Stomach (tissue), 9 donors: Measurements from ENCODE around the gene IFNLR1. TPM values are rescaled to one million over a fixed set of nuclear protein-coding genes. Genes with fewer than 3 reads are reported as not detected.
A peak's percentile ranks its signal among the peaks of the same experiment; 100 is the strongest.

Experiments
- DNase-seq, 2 donors: peaks; one replicate each; pipeline versions ENCODE4 v3.0.0 to v3.0.0-alpha.2; 2013 to 2019
- H3K27ac ChIP-seq, 5 donors: fragments of 200-600 bp in 4 of 5; sonication (generic) in 4 of 5; one replicate each; pipeline ENCODE4 v1.5.1; 2013 to 2019; ENCODE audit warnings: mild to moderate bottlenecking in 1 of 5, moderate library complexity in 1 of 5
- H3K27me3 ChIP-seq, 3 donors: fragments of 200-600 bp; sonication (generic); one replicate each; pipeline ENCODE4 v1.5.1; 2017 to 2019; ENCODE audit warnings: mixed run types in 1 of 3
- H3K36me3 ChIP-seq, 4 donors: fragments of 200-600 bp; sonication (generic); 1 replicate in 3 of 4; 2 replicates in 1 of 4; pipeline ENCODE4 v1.5.1; 2016 to 2019
- H3K4me1 ChIP-seq, 4 donors: fragments of 200-600 bp; sonication (generic); one replicate each; pipeline ENCODE4 v1.5.1; 2016 to 2019
- H3K4me3 ChIP-seq, 4 donors: fragments of 200-600 bp; sonication (generic) in 3 of 4; one replicate each; pipeline ENCODE4 v1.5.1; 2016 to 2019; ENCODE audit warnings: mild to moderate bottlenecking in 1 of 4
- H3K9me3 ChIP-seq, 4 donors: fragments of 200-600 bp; sonication (generic); one replicate each; pipeline ENCODE4 v1.5.1; 2016 to 2019
- CTCF ChIP-seq, 7 experiments: fragments of 450-650 bp in 4 of 7; fragments of 200-600 bp in 3 of 7; sonication (generic) in 3 of 7; IDR thresholded peaks; one replicate each; pipeline ENCODE4 v1.5.1; 2016 to 2019; ENCODE audit warnings: antibody characterized with exemption in 7 of 7, control low read depth in 2 of 7, mild to moderate bottlenecking in 1 of 7
- EP300 ChIP-seq: sonication (generic); formaldehyde crosslinking; IDR thresholded peaks from one replicate; pipeline ENCODE4 v1.6.1; 2017; ENCODE audit warnings: antibody characterized with exemption
- POLR2A ChIP-seq, 4 donors: fragments of 450-650 bp; IDR thresholded peaks; one replicate each; pipeline ENCODE4 v1.6.1; 2016; ENCODE audit warnings: antibody characterized with exemption in 4 of 4, control low read depth in 2 of 4, mild to moderate bottlenecking in 1 of 4, moderate library complexity in 1 of 4
- POLR2AphosphoS5 ChIP-seq, 3 donors: sonication (generic); formaldehyde crosslinking; IDR thresholded peaks; one replicate each; pipeline ENCODE4 v1.6.1; 2016; ENCODE audit warnings: antibody characterized with exemption in 3 of 3
- WGBS, 5 donors: extraction: QIAGEN DNeasy Blood & Tissue Kit in 3 of 5; methylation state at CpG; one replicate each; pipeline versions ENCODE4 v1.1.5 to v1.1.7; 2013 to 2018; 5-methylcytosine and 5-hydroxymethylcytosine counted together
- intact Hi-C: fragments of 100-400 bp; cut with DNase I; formaldehyde crosslinking; loops from one replicate; pipeline ENCODE4 v1.15.1; 2023; ENCODE audit warnings: low total_unique reads
- polyA plus RNA-seq, 3 donors: library from polyadenylated mRNA; stranded (reverse); fragments of 200-250 nt; gene quantifications; one replicate each; pipeline ENCODE4 v1.2.3, GENCODE V29; 2013
- total RNA-seq, 5 donors: library from RNA; depleted of rRNA; stranded (reverse); fragments of >200 nt; gene quantifications; one replicate each; pipeline versions ENCODE4 v1.1.0 to v1.2.3, GENCODE V29; 2014 to 2016
- donor health status: healthy with polysubstance abuse.
- donor health status: Bipolar disorder and iron deficiency.
- donor health status: healthy.

Gene IFNLR1
- total and polyA plus RNA-seq, 8 donors: 0.31 to 6.1 (median 1.1) TPM; not detected in 1

GRCh38 chr1:24205345-24206082, 18.4 kb upstream of the IFNLR1 start:
- Histone ChIP-seq H3K4me3 (no peak overlapping the region), H3K4me1 (peaks cover 0 to 16% (median 8%) of the 10 kb centered on the region in 4 donors), H3K27me3 (peaks cover 0 to 8% (median 0%) of the 10 kb centered on the region in 3 donors), H3K36me3 (no peaks in the 10 kb centered on the region), H3K9me3 (no peaks in the 10 kb centered on the region), H3K27ac (no peak overlapping the region)
- DNase-seq: no peak
- no peak for TF ChIP-seq CTCF (IDR thresholded peaks at IDR 0.05)
- no peak for TF ChIP-seq POLR2A (IDR thresholded peaks at IDR 0.05)
- no peak for TF ChIP-seq POLR2AphosphoS5 (IDR thresholded peaks at IDR 0.05)
- no peak for TF ChIP-seq EP300
- intact Hi-C loops: no loop called here
- WGBS, 5 donors: 70 to 82% (median 75%) methylated on average over 8 of the region's 8 CpGs

GRCh38 chr1:24204116-24204515, 17.0 kb upstream of the IFNLR1 start:
- H3K9me3 ChIP-seq: no peaks in the 10 kb centered on the region
- 89 to 95% (median 92%) methylated on average over 8 of the region's 8 CpGs for WGBS, 5 donors
- no peak for DNase-seq
- intact Hi-C loops: loop anchor here (5.0 kb wide), 1 partner anchor 183 kb away; no protein-coding TSS in a partner anchor
- H3K4me1 ChIP-seq: peaks cover 0 to 21% (median 11%) of the 10 kb centered on the region in 4 donors
- no peak for TF ChIP-seq CTCF (IDR thresholded peaks at IDR 0.05)
- no peak for TF ChIP-seq POLR2A (IDR thresholded peaks at IDR 0.05)
- TF ChIP-seq POLR2AphosphoS5 (IDR thresholded peaks at IDR 0.05): no peak
- no peak for TF ChIP-seq EP300
- peaks cover 0 to 8% (median 0%) of the 10 kb centered on the region in 3 donors for H3K27me3 ChIP-seq
- no peak overlapping the region for H3K4me3 ChIP-seq
- no peak overlapping the region for H3K27ac ChIP-seq
- no peaks in the 10 kb centered on the region for H3K36me3 ChIP-seq

DNA sequence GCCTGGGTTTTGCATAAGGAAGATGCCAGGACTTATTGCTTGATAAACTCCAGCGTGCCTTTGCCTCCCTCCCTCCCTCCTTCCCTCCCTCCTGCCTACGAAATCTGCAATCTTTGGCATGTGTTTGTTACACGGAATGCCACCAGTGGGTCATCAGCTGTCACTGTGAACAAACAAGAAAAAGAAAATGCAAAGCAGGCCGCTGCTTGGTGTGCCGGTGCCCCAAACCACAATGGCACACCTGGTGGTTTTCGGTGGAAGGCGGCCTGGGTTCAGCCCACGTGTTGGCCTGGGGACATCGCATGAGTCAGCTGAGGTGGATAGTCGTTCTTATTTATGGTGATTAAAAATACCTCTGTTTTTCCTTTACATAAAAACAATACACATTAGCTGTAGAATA, 16.3 kb upstream of the IFNLR1 start:
- Histone ChIP-seq H3K4me3 (no peak overlapping the region), H3K9me3 (no peaks in the 10 kb centered on the region), H3K4me1 (peaks cover 0 to 22% (median 11%) of the 10 kb centered on the region in 4 donors), H3K36me3 (no peaks in the 10 kb centered on the region), H3K27ac (peak overlapping the region in 2 of 5 donors; percentile 76 to 78), H3K27me3 (peaks cover 0 to 13% (median 0%) of the 10 kb centered on the region in 3 donors)
- peak in 1 of 2 donors; percentile 57 for DNase-seq
- TF ChIP-seq POLR2A (IDR thresholded peaks at IDR 0.05) (no peak), CTCF (IDR thresholded peaks at IDR 0.05) (no peak), EP300 (no peak), POLR2AphosphoS5 (IDR thresholded peaks at IDR 0.05) (peak in 1 of 3 donors; percentile 3)
- intact Hi-C loops: loop anchor here (5.0 kb wide), 1 partner anchor 184 kb away; no protein-coding TSS in a partner anchor
- WGBS, 5 donors: 38 to 61% (median 47%) methylated on average over 10 of the region's 10 CpGs

- peaks cover 0 to 22% (median 11%) of the 10 kb centered on the region in 4 donors for H3K4me1 ChIP-seq
- WGBS, 5 donors: 64 to 83% (median 70%) methylated on average over 4 of the region's 4 CpGs
- TF ChIP-seq POLR2AphosphoS5 (IDR thresholded peaks at IDR 0.05) (no peak), EP300 (no peak), CTCF (IDR thresholded peaks at IDR 0.05) (no peak), POLR2A (IDR thresholded peaks at IDR 0.05) (no peak)
- peak overlapping the region in 2 of 5 donors; percentile 76 to 78 for H3K27ac ChIP-seq
- H3K9me3 ChIP-seq: no peaks in the 10 kb centered on the region
- no peak for DNase-seq
- intact Hi-C loops: loop anchor here (5.0 kb wide), 1 partner anchor 184 kb away; no protein-coding TSS in a partner anchor
- H3K27me3 ChIP-seq: peaks cover 0 to 13% (median 0%) of the 10 kb centered on the region in 3 donors
- no peaks in the 10 kb centered on the region for H3K36me3 ChIP-seq
- no peak overlapping the region for H3K4me3 ChIP-seq
Measured at GRCh38 chr1:24202987-24203386, 15.9 kb upstream of the IFNLR1 start.
